Muscle of leg (tissue), 11 donors: ENCODE measurements around the gene FRAT2. TPM values are rescaled to one million over a fixed set of nuclear protein-coding genes. Genes with fewer than 3 reads are reported as not detected.
"Not testable (repeated sequence)": the region's sequence is repeated elsewhere in the genome, so short reads cannot be mapped to it uniquely, and the experiment has no call there.

Source experiments
- DNase-seq: peaks from one replicate; pipeline ENCODE4 v3.0.0; 2013
- H3K27ac ChIP-seq: one replicate; pipeline ENCODE4 v1.5.1; 2013; ENCODE audit warnings: mild to moderate bottlenecking, low read length, control low read depth
- H3K27me3 ChIP-seq: one replicate; pipeline ENCODE4 v1.6.1; 2013; ENCODE audit warnings: low read length; ENCODE audit not compliant: control insufficient read depth, insufficient read depth
- H3K36me3 ChIP-seq: one replicate; pipeline ENCODE4 v1.6.1; 2013; ENCODE audit warnings: low read length; ENCODE audit not compliant: control insufficient read depth, insufficient read depth
- H3K4me1 ChIP-seq: one replicate; pipeline ENCODE4 v1.6.1; 2013; ENCODE audit warnings: low read length; ENCODE audit not compliant: control insufficient read depth, insufficient read depth
- H3K4me3 ChIP-seq: one replicate; pipeline ENCODE4 v1.5.1; 2013; ENCODE audit warnings: low read length, control low read depth
- H3K9me3 ChIP-seq: replicated peaks from 2 replicates; pipeline ENCODE4 v1.6.1; 2013; ENCODE audit warnings: low read depth, low read length; ENCODE audit not compliant: control insufficient read depth
- WGBS: methylation state at CpG from one replicate; pipeline ENCODE4 v1.1.5; 2013; ENCODE audit warnings: missing lambda C conversion rate; ENCODE audit not compliant: insufficient coverage; 5-methylcytosine and 5-hydroxymethylcytosine counted together
- polyA plus RNA-seq, 8 donors: library from polyadenylated mRNA; unstranded; fragments of 120-200 nt; gene quantifications; one replicate each; pipeline versions ENCODE4 v1.2.1 to v1.2.3, GENCODE V29; 2013; ENCODE audit warnings: inconsistent platforms in 1 of 8, low replicate concordance in 1 of 8; ENCODE audit not compliant: insufficient read length in 8 of 8, insufficient read depth in 1 of 8
- total RNA-seq: library from RNA; stranded (reverse); fragments of 120-200 nt; gene quantifications from one replicate; pipeline ENCODE4 v1.2.4, GENCODE V29; 2013

The FRAT2 gene
- total and polyA plus RNA-seq, 9 donors: 3.6 to 5.3 (median 4.3) TPM

DNA sequence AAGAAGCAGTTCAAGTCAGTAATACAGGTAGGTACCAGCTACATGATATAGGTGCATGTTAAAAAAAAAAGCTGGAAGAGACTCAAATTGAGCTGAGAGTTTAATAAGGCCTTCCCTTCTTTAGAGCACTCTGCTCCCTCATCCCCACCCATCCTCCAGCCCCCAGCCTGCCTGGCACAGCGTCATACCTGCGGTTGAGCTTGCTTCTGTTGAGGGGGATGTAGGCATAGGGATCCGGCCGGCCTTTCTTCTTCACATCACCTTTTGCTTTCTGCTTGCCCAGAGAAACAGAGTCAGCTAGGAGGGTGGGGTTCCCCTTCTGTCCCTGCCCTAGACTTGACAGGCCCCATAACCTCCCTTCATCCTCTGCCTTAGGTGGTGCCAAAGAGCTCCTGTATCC, 23.8 kb upstream of the FRAT2 start:
- DNase-seq: no peak
- H3K36me3 ChIP-seq: peaks cover 51% of the 10 kb centered on the region
- peaks cover 5% of the 10 kb centered on the region for H3K4me1 ChIP-seq
- H3K9me3 ChIP-seq: no peaks in the 10 kb centered on the region
- no peak overlapping the region for H3K4me3 ChIP-seq
- H3K27me3 ChIP-seq: no peaks in the 10 kb centered on the region
- WGBS: no CpG with 5 or more reads among the region's 4 CpGs
- no peak overlapping the region for H3K27ac ChIP-seq

DNA sequence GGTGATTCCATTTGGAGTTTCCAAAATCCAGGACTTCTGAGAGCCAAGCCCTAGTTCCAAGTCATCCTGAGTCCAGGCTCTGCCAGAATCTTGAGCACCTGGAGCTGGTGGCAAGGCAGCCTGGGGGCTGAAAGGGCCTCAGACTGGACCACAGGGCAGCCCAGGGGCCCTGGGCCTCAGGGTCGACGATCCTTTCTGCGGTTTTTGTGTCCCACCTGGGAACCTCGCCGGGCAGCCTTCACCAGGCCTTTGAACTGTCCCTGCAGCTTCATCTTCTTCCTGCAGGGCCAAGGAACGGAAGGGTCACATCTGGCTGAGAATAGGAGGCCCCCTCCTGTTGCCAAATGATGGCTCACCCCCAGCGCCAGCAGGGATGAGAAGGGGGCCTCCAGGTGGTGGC, 22.4 kb upstream of the FRAT2 start:
- no peak for DNase-seq
- H3K36me3 ChIP-seq: peaks cover 49% of the 10 kb centered on the region
- no peak overlapping the region for H3K27ac ChIP-seq
- peaks cover 5% of the 10 kb centered on the region for H3K4me1 ChIP-seq
- no peaks in the 10 kb centered on the region for H3K9me3 ChIP-seq
- 77% methylated on average over 7 of the region's 7 CpGs for WGBS
- H3K4me3 ChIP-seq: no peak overlapping the region
- H3K27me3 ChIP-seq: no peaks in the 10 kb centered on the region

DNA sequence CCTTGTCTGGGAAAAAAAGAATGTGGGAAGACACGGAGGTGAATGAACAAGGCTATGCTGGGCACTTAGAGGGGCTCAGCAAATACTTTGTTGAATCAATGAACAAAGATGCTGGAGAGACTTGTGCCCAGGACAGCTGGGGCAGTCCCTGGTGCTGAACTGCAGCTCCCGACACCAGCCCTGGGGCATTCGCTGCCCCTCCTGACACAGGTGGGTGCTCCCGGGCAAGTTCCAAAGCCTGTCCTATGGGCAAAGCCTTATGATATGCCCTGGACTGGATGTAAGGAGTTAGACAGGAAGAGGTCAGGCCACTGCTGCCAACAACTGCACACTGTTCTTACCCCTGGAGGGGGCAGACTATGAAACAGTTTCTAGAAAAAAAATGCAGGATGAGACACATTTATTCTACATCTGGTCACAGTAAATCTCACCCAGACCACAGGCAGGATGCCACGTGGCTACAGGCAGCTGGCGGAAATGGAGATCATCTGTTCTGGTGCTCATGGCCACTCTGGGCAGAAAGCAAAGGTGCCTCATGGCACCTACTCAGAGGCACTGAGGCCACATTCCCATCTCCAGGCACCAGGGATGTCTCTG, 21.9 kb upstream of the FRAT2 start:
- H3K36me3 ChIP-seq: peaks cover 53% of the 10 kb centered on the region
- WGBS: 53% methylated on average over 4 of the region's 6 CpGs
- H3K4me3 ChIP-seq: no peak overlapping the region
- peaks cover 5% of the 10 kb centered on the region for H3K4me1 ChIP-seq
- H3K9me3 ChIP-seq: no peaks in the 10 kb centered on the region
- DNase-seq: peak; percentile 37
- H3K27me3 ChIP-seq: no peaks in the 10 kb centered on the region
- H3K27ac ChIP-seq: no peak overlapping the region

DNA sequence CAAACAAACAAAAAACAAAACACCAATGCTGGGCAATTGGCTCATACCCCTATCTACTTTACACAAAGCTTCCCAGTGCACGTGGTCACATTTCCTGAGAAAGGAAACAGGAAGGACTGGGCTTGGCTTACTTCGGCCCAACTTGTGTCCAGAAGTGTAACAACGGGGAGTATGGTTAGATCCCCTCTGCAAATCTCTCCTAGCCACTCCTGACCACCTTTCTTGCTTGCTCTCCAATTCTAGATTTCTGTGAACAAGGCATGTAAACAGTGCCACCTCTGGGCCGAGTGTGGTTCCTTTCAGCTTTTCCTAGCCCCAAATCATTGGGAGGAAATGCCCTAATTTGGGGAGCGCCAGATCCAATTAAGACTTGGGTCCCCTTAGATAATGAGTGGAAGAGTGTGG, 21.0 kb upstream of the FRAT2 start:
- Histone ChIP-seq H3K27ac (no peak overlapping the region), H3K4me1 (peaks cover 5% of the 10 kb centered on the region), H3K27me3 (no peaks in the 10 kb centered on the region), H3K4me3 (no peak overlapping the region), H3K9me3 (no peaks in the 10 kb centered on the region), H3K36me3 (peaks cover 56% of the 10 kb centered on the region)
- 29% methylated on average over 2 of the region's 5 CpGs for WGBS
- DNase-seq: peak; percentile 54

DNA sequence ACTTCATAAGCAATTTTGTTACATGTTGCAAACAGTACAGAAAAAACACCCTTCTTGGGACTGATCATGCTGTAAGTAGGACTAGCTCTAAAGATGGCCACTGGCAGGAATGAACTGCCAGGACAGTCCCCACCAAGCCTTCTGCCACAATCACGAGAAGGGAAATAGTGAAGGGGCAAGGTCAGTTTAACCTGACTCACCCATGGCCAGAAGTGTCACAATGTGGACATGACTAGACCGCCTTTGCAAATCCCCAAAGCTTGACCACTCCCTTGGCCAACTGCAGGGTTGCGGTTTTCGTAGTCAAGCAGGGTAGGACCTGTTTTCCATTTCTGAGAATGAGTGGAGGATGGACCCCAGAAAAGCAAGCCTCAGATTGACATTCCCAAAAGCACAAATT, 19.4 kb upstream of the FRAT2 start:
- no peak for DNase-seq
- H3K27me3 ChIP-seq: no peaks in the 10 kb centered on the region
- H3K36me3 ChIP-seq: peaks cover 47% of the 10 kb centered on the region
- H3K4me3 ChIP-seq: no peak overlapping the region
- WGBS: 88% methylated on average over 1 of the region's 4 CpGs
- no peak overlapping the region for H3K27ac ChIP-seq
- H3K9me3 ChIP-seq: no peaks in the 10 kb centered on the region
- peaks cover 5% of the 10 kb centered on the region for H3K4me1 ChIP-seq

DNA sequence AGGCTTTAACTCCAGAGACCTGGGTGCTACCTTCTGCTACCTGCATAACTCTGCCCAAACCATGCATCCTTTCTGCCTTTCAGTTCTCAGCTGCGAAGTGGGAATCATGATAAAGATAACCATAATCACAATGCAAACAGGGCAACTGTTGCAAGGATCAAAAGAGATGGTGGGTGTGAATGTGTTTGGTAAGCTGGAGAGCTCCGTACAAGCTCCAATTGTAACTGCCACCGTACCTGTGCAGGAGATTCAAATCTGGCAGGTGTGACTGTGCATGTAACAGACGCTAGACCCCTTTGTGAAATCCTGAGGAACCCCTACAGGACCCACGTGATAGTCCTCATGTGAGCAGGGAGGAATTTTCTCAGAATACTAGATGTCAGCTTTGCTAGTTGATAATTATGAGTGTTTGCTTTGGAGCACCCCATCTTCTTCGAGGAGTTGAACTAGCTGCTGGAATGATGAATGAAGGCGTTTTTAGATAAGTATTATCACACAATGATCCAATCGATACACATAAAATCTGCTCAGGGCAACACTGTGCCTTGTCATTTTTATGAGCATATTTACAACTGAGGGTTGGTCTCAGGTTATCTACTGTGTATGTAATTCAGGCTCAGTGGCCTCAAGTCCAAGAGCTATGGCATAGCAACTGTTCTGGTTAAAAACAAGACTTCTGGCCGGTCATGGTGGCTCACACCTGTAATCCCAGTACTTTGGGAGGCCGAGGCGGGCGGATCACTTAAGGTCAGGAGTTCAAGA, 15.4 kb upstream of the FRAT2 start:
- Histone ChIP-seq H3K4me3 (no peak overlapping the region), H3K36me3 (peaks cover 14% of the 10 kb centered on the region), H3K4me1 (no peaks in the 10 kb centered on the region), H3K27ac (no peak overlapping the region), H3K27me3 (no peaks in the 10 kb centered on the region), H3K9me3 (no peaks in the 10 kb centered on the region)
- 84% methylated on average over 5 of the region's 12 CpGs for WGBS
- no peak for DNase-seq

DNA sequence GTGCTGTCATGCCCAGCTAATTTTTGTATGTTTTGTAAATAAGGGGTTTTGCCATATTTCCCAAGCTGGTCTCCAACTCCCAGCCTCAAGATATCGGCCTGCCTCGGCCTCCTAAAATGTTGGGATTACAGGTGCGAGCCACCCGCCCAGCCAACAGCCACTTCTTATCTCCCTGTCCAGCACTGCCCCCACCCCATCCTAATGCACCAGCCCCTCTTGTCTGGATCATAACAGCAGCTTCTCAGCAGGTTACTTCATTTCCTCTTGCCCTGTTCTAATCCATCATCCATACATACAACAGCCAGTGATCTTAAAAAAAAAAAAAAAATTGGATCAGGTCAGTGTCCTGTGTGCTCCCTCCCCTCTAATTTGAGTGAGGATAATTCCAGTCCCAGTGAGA, 12.8 kb upstream of the FRAT2 start:
- WGBS: 92% methylated on average over 4 of the region's 4 CpGs
- Histone ChIP-seq H3K9me3 (no peaks in the 10 kb centered on the region), H3K27me3 (no peaks in the 10 kb centered on the region), H3K4me3 (no peak overlapping the region), H3K4me1 (no peaks in the 10 kb centered on the region), H3K36me3 (peaks cover 14% of the 10 kb centered on the region), H3K27ac (no peak overlapping the region)
- no peak for DNase-seq

DNA sequence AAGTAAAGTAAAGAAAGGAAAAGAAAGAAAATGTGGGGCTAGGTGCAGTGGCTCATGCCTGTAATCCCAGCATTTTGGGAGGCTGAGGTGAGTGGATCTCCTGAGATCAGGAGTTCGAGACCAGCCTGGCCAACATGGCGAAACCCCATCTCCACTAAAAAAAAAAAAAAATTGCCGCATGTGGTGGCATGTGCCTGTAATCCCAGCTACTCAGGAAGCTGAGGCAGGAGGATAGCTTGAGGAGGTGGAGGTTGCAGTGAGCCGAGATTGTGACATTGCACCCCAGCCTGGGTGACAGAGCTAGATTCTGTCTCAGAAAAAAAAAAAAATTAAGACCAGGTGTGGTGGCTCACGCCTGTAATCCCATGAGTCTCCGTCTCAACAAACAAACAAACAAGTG, 9.1 kb upstream of the FRAT2 start:
- H3K27me3 ChIP-seq, H3K4me3 ChIP-seq, DNase-seq, H3K36me3 ChIP-seq, H3K27ac ChIP-seq, H3K9me3 ChIP-seq, H3K4me1 ChIP-seq: not testable (repeated sequence)
- 50% methylated on average over 3 of the region's 6 CpGs for WGBS

DNA sequence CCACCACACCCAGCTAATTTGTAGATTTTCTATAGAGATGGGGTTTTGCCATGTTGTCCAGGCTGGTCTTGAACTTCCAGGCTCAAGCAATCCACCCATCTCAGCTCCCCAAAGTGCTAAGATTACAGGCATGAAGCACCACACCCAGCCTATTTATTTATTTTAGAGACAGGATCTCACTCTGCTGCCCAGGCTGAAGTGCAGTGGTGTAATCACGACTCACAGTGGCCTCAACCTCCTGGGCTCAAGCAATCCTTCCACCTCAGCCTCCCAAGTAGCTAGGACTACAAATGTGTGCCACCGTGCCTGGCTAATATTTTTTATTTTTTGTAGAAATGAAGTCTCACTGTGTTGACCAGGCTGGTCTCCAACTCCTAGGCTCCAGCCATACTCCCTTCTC, 6.9 kb upstream of the FRAT2 start:
- Histone ChIP-seq H3K27ac (no peak overlapping the region), H3K27me3 (peaks cover 12% of the 10 kb centered on the region), H3K9me3 (no peaks in the 10 kb centered on the region), H3K4me3 (no peak overlapping the region), H3K4me1 (peaks cover 2% of the 10 kb centered on the region), H3K36me3 (no peaks in the 10 kb centered on the region)
- no CpG with 5 or more reads among the region's 2 CpGs for WGBS
- no peak for DNase-seq

DNA sequence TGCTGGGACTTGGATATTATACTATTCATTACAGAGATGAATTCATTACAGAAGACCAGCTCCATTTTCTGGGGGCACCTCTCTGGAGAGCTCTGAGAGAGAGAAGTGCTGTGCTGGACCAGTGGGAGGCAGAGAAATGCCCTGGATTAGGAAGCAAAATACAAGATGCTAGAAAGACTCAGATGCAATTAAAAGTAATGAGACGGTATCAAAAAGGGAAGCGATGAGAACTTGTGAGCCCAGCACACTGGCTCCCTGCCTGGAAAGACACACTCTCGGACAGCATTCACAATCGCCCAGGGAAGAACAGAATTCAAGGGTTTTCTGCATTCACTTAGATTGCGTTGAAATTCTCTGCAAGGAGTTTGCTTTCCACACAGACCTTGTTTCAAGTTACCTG, 3.5 kb upstream of the FRAT2 start:
- H3K4me3 ChIP-seq: no peak overlapping the region
- H3K36me3 ChIP-seq: no peaks in the 10 kb centered on the region
- H3K4me1 ChIP-seq: peaks cover 14% of the 10 kb centered on the region
- H3K9me3 ChIP-seq: no peaks in the 10 kb centered on the region
- no peak for DNase-seq
- no peak overlapping the region for H3K27ac ChIP-seq
- peaks cover 21% of the 10 kb centered on the region for H3K27me3 ChIP-seq
- WGBS: 5% methylated on average over 3 of the region's 5 CpGs
